HG03342 (cell line): ENCODE data around the gene MPC1.
"Not testable (repeated sequence)": the region's sequence is repeated elsewhere in the genome, so short reads cannot be mapped to it uniquely, and the experiment has no call there.

Experiments
- ATAC-seq: cut with Tn5 transposase; IDR thresholded peaks from one replicate; pipeline ENCODE4 v1.9.1; 2021; ENCODE audit warnings: mild to moderate bottlenecking, moderate library complexity; ENCODE audit not compliant: unreplicated experiment

MPC1 gene

GRCh38 chr6:166348305-166348949 lies 34.3 kb downstream of the MPC1 start:
- no peak for ATAC-seq

- ATAC-seq: no peak
Measured at GRCh38 chr6:166346965-166347364, 35.8 kb downstream of the MPC1 start.

- ATAC-seq: no peak
Measured at GRCh38 chr6:166346449-166346848, 36.3 kb downstream of the MPC1 start.

- not testable (repeated sequence) for ATAC-seq
Measured at GRCh38 chr6:166345672-166346071, 37.1 kb downstream of the MPC1 start.

GRCh38 chr6:166344921-166345320 lies 37.8 kb downstream of the MPC1 start:
- not testable (repeated sequence) for ATAC-seq

DNA sequence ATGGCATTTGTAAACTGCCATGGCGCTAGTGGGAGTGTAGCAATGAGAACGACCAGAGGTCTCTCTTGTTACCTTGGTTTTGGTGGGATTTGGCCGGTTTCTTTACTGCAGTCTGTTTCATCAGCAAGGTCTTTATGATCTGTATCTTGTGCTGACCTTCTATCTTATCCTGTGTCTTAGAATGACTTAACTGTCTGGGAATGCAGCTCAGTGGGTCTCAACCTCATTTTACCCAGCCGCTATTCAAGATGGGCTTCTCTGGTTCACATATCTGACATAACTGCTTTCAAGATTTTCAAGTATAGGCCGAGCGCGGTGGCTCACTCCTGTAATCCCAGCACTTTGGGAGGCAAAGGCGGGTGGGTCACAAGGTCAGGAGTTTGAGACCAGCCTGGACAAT lies 38.5 kb downstream of the MPC1 start:
- ATAC-seq: no peak

GRCh38 chr6:166343150-166343487 lies 39.6 kb downstream of the MPC1 start:
- peak; percentile 29 for ATAC-seq

GRCh38 chr6:166342349-166343149 lies 40.2 kb downstream of the MPC1 start, which contains the start of gene SFT2D1:
Gene SFT2D1, minus strand, starts transcription at chr6:166342545. Its CDS starts 64 bp downstream, at chr6:166342481.
- peak; percentile 91 for ATAC-seq

GRCh38 chr6:166341977-166342348 lies 40.8 kb downstream of the MPC1 start:
- no peak for ATAC-seq

DNA sequence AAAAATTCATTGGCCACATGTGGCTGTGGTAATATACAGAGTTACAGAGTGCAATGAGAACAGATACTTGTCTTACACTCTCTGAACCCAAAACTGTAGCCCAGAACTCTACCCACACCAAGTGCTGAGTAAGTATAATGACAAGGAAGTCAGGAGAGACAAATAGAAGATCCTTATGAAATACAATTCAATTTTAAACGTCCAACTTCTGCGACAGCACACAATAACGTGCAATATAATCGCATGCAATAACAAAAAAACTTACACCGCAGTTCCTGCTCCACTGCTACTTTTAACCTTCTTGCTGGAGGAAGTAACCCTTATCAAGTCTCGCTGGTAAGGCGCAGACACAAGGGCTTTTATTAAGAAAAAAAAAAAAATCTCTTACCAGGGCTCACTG lies 41.3 kb downstream of the MPC1 start:
- no peak for ATAC-seq

DNA sequence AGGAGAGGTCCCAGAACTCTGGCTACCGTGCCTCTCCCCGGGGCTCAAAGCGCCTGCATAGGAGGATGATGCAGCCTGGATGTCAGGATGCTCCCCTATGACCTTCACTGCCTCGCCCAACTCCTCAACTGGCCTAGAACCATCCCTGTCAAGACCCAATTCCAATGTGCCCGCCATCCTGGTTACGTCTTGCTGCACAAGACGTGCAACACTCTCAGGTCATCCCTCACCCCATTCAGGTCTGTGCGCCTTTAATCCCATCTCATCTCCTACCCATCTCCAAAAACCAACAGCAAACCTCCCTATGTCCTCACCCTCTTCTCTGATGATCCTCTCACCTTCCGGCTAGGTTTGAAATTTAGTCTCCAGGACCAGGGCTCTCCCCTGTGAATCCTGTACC lies 43.9 kb downstream of the MPC1 start:
- ATAC-seq: no peak

- ATAC-seq: no peak
Measured at GRCh38 chr6:166336847-166337246, 45.9 kb downstream of the MPC1 start.

GRCh38 chr6:166335378-166336302 lies 47.1 kb downstream of the MPC1 start:
- peak; percentile 48 for ATAC-seq

- no peak for ATAC-seq
Measured at GRCh38 chr6:166334878-166335277, 47.9 kb downstream of the MPC1 start.

DNA sequence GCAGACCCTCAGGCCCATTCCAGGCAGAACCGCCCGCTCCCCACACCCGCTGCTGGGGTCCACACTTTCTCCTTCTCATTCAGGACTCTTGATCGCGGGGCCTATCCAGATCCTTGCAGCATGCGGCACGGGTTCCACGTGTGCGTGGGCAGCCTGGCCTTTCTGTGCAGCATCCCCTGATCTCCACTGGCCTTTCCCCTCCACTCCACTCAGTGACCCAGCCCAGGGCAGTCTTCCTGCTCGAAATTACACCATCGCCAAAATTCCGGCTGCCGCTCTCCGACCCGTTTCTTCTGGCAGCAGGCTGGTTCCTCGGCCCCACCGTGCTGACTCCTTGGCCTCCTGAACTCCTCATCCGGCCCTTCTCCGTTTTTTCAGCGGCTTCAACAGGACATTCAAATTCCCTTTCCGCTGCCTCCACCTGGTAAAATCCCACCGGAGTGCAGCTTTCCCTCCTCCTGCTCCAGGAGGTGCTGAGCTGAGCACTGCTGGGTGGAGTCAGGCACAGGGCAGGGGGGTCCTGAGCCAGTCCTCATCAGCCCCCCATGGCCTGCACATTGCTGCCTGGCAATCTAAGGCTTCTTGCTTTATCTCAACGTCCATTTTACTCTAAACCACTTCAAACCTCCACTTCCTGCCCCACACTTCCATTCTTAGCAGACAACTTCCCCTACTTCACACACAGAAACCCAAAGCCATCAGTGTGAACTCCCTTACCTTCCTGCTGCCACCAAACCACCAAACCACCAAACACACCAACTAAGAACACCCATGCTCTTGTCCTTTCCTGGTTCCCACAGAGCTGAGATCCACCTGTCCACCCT lies 49.4 kb downstream of the MPC1 start:
- ATAC-seq: peak; percentile 76

- no peak for ATAC-seq
Measured at GRCh38 chr6:166331503-166332415, 51.0 kb downstream of the MPC1 start.

GRCh38 chr6:166330612-166331011 lies 52.1 kb downstream of the MPC1 start:
- ATAC-seq: no peak

- peak; percentile 90 for ATAC-seq
Measured at GRCh38 chr6:166325383-166326042, 57.2 kb downstream of the MPC1 start.

DNA sequence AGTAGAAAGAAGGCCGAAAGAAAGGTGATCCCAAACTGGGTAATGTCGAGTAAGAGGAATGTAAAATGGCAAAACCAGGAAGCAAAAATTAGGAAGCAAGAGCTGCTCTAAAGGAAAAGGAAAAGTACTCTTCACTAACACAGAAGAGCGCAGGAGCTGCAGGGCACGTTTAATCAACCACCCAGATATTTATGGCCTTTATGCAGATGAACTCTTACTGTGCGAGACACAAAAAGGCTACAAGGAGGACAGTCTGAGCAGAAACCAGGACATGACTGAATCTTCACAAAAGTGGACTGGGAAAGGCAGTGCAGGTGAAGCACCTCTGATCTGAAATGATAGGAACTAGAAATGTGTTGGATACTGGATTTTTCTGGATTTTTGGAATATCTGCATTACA lies 59.3 kb downstream of the MPC1 start:
- ATAC-seq: no peak
